ENCODE data around the gene C1orf105.
"Not testable (repeated sequence)": the region's sequence is repeated elsewhere in the genome, so short reads cannot be mapped to it uniquely, and the experiment has no call there.

Gene C1orf105

GRCh38 chr1:172488393-172488792 lies 67.9 kb downstream of the C1orf105 start:
- H3K4me1 Mint-ChIP-seq (ENCODE audit: low read depth), result peaks cover 7% of the 10 kb centered on the region
- no peaks in the 10 kb centered on the region for H3K9me3 Mint-ChIP-seq
- H3K27ac Mint-ChIP-seq, result no peak overlapping the region
- H3K4me3 Mint-ChIP-seq, result no peak overlapping the region
- H3K36me3 Mint-ChIP-seq (ENCODE audit: low read depth), result no peaks in the 10 kb centered on the region
- peaks cover 54% of the 10 kb centered on the region for H3K27me3 Mint-ChIP-seq (ENCODE audit: low read depth)

GRCh38 chr1:172489847-172490246 lies 69.4 kb downstream of the C1orf105 start:
- Mint-ChIP-seq H3K4me1 (ENCODE audit: low read depth) (peaks cover 7% of the 10 kb centered on the region), H3K4me3 (no peak overlapping the region), H3K27me3 (ENCODE audit: low read depth) (peaks cover 54% of the 10 kb centered on the region), H3K9me3 (no peaks in the 10 kb centered on the region), H3K27ac (no peak overlapping the region), H3K36me3 (ENCODE audit: low read depth) (no peaks in the 10 kb centered on the region)

- Mint-ChIP-seq H3K4me1 (ENCODE audit: low read depth) (peaks cover 4% of the 10 kb centered on the region), H3K9me3 (no peaks in the 10 kb centered on the region), H3K27me3 (ENCODE audit: low read depth) (peaks cover 40% of the 10 kb centered on the region), H3K27ac (no peak overlapping the region), H3K4me3 (no peak overlapping the region), H3K36me3 (ENCODE audit: low read depth) (no peaks in the 10 kb centered on the region)
Observed at GRCh38 chr1:172492421-172492820, 71.9 kb downstream of the C1orf105 start.

- Mint-ChIP-seq H3K36me3 (ENCODE audit: low read depth) (no peaks in the 10 kb centered on the region), H3K27ac (no peak overlapping the region), H3K4me3 (no peak overlapping the region), H3K9me3 (no peaks in the 10 kb centered on the region), H3K27me3 (ENCODE audit: low read depth) (peaks cover 26% of the 10 kb centered on the region), H3K4me1 (ENCODE audit: low read depth) (no peaks in the 10 kb centered on the region)
Observed at GRCh38 chr1:172494166-172494565, 73.7 kb downstream of the C1orf105 start.

GRCh38 chr1:172496127-172496526 lies 75.6 kb downstream of the C1orf105 start:
- H3K27ac Mint-ChIP-seq; H3K4me3 Mint-ChIP-seq; H3K36me3 Mint-ChIP-seq (ENCODE audit: low read depth); H3K9me3 Mint-ChIP-seq; H3K4me1 Mint-ChIP-seq (ENCODE audit: low read depth): not testable (repeated sequence)
- peaks cover 11% of the 10 kb centered on the region for H3K27me3 Mint-ChIP-seq (ENCODE audit: low read depth)

- H3K4me3 Mint-ChIP-seq, result no peak overlapping the region
- H3K27ac Mint-ChIP-seq, result no peak overlapping the region
- H3K9me3 Mint-ChIP-seq, result no peaks in the 10 kb centered on the region
- H3K4me1 Mint-ChIP-seq (ENCODE audit: low read depth), result no peaks in the 10 kb centered on the region
- no peaks in the 10 kb centered on the region for H3K36me3 Mint-ChIP-seq (ENCODE audit: low read depth)
- peaks cover 9% of the 10 kb centered on the region for H3K27me3 Mint-ChIP-seq (ENCODE audit: low read depth)
Observed at GRCh38 chr1:172496678-172497077, 76.2 kb downstream of the C1orf105 start.

GRCh38 chr1:172497230-172497629 lies 76.7 kb downstream of the C1orf105 start:
- Mint-ChIP-seq H3K4me3 (no peak overlapping the region), H3K27me3 (ENCODE audit: low read depth) (peaks cover 6% of the 10 kb centered on the region), H3K36me3 (ENCODE audit: low read depth) (no peaks in the 10 kb centered on the region), H3K27ac (no peak overlapping the region), H3K4me1 (ENCODE audit: low read depth) (no peaks in the 10 kb centered on the region), H3K9me3 (no peaks in the 10 kb centered on the region)

GRCh38 chr1:172498857-172499256 lies 78.4 kb downstream of the C1orf105 start:
- Mint-ChIP-seq H3K4me1 (ENCODE audit: low read depth) (no peaks in the 10 kb centered on the region), H3K36me3 (ENCODE audit: low read depth) (no peaks in the 10 kb centered on the region), H3K4me3 (no peak overlapping the region), H3K27ac (no peak overlapping the region), H3K27me3 (ENCODE audit: low read depth) (peaks cover 6% of the 10 kb centered on the region), H3K9me3 (no peaks in the 10 kb centered on the region)

GRCh38 chr1:172499636-172500141 lies 79.2 kb downstream of the C1orf105 start:
- Mint-ChIP-seq H3K27ac (no peak overlapping the region), H3K4me3 (no peak overlapping the region), H3K27me3 (ENCODE audit: low read depth) (peaks cover 10% of the 10 kb centered on the region), H3K4me1 (ENCODE audit: low read depth) (no peaks in the 10 kb centered on the region), H3K9me3 (no peaks in the 10 kb centered on the region), H3K36me3 (ENCODE audit: low read depth) (no peaks in the 10 kb centered on the region)

- Mint-ChIP-seq H3K27ac (no peak overlapping the region), H3K4me3 (no peak overlapping the region), H3K36me3 (ENCODE audit: low read depth) (no peaks in the 10 kb centered on the region), H3K9me3 (no peaks in the 10 kb centered on the region), H3K4me1 (ENCODE audit: low read depth) (no peaks in the 10 kb centered on the region), H3K27me3 (ENCODE audit: low read depth) (peaks cover 12% of the 10 kb centered on the region)
Observed at GRCh38 chr1:172500207-172500606, 79.7 kb downstream of the C1orf105 start.

- Mint-ChIP-seq H3K4me3 (no peak overlapping the region), H3K27me3 (ENCODE audit: low read depth) (peaks cover 22% of the 10 kb centered on the region), H3K4me1 (ENCODE audit: low read depth) (no peaks in the 10 kb centered on the region), H3K9me3 (no peaks in the 10 kb centered on the region), H3K27ac (no peak overlapping the region), H3K36me3 (ENCODE audit: low read depth) (no peaks in the 10 kb centered on the region)
Observed at GRCh38 chr1:172507741-172508140, 87.3 kb downstream of the C1orf105 start.

GRCh38 chr1:172510479-172510878 lies 90.0 kb downstream of the C1orf105 start:
- H3K27ac Mint-ChIP-seq, result no peak overlapping the region

GRCh38 chr1:172512591-172512990 lies 92.1 kb downstream of the C1orf105 start:
- H3K36me3 Mint-ChIP-seq (ENCODE audit: low read depth), result no peaks in the 10 kb centered on the region
- H3K4me1 Mint-ChIP-seq (ENCODE audit: low read depth), result no peaks in the 10 kb centered on the region
- H3K4me3 Mint-ChIP-seq, result no peak overlapping the region
- no peaks in the 10 kb centered on the region for H3K9me3 Mint-ChIP-seq
- H3K27ac Mint-ChIP-seq, result no peak overlapping the region
- peaks cover 12% of the 10 kb centered on the region for H3K27me3 Mint-ChIP-seq (ENCODE audit: low read depth)

More at GRCh38 chr1:172510479-172510878, 90.0 kb downstream of the C1orf105 start:
- no peaks in the 10 kb centered on the region for H3K4me1 Mint-ChIP-seq (ENCODE audit: low read depth)
- H3K4me3 Mint-ChIP-seq, result no peak overlapping the region
- H3K27me3 Mint-ChIP-seq (ENCODE audit: low read depth), result peaks cover 12% of the 10 kb centered on the region
- no peaks in the 10 kb centered on the region for H3K9me3 Mint-ChIP-seq
- H3K36me3 Mint-ChIP-seq (ENCODE audit: low read depth), result no peaks in the 10 kb centered on the region

GRCh38 chr1:172513479-172513878 lies 93.0 kb downstream of the C1orf105 start:
- H3K4me3 Mint-ChIP-seq, result no peak overlapping the region
- no peaks in the 10 kb centered on the region for H3K36me3 Mint-ChIP-seq (ENCODE audit: low read depth)
- peaks cover 12% of the 10 kb centered on the region for H3K27me3 Mint-ChIP-seq (ENCODE audit: low read depth)
- no peak overlapping the region for H3K27ac Mint-ChIP-seq
- no peaks in the 10 kb centered on the region for H3K4me1 Mint-ChIP-seq (ENCODE audit: low read depth)
- H3K9me3 Mint-ChIP-seq, result no peaks in the 10 kb centered on the region

GRCh38 chr1:172514108-172514507 lies 93.6 kb downstream of the C1orf105 start:
- Mint-ChIP-seq H3K36me3 (ENCODE audit: low read depth) (no peaks in the 10 kb centered on the region), H3K4me1 (ENCODE audit: low read depth) (no peaks in the 10 kb centered on the region), H3K27ac (no peak overlapping the region), H3K9me3 (no peaks in the 10 kb centered on the region), H3K4me3 (no peak overlapping the region), H3K27me3 (ENCODE audit: low read depth) (peaks cover 17% of the 10 kb centered on the region)

- Mint-ChIP-seq H3K27me3 (ENCODE audit: low read depth) (peaks cover 15% of the 10 kb centered on the region), H3K4me1 (ENCODE audit: low read depth) (no peaks in the 10 kb centered on the region), H3K4me3 (no peak overlapping the region), H3K9me3 (no peaks in the 10 kb centered on the region), H3K36me3 (ENCODE audit: low read depth) (no peaks in the 10 kb centered on the region), H3K27ac (no peak overlapping the region)
Observed at GRCh38 chr1:172515436-172515835, 95.0 kb downstream of the C1orf105 start.
